ENCODE measurements around the gene AUNIP.
A peak's percentile ranks its signal among the peaks of the same experiment; 100 is the strongest.

Gene AUNIP

GRCh38 chr1:25811384-25812082 is 47.7 kb downstream of the AUNIP start:
- peaks cover 45 to 54% (median 48%) of the 10 kb centered on the region in 10 experiments for H3K4me1 ChIP-seq
- no peak for TF ChIP-seq Cebpa-rat (IDR thresholded peaks at IDR 0.05)
- no peak overlapping the region for H3K27ac ChIP-seq
- no peak overlapping the region for H3K4me3 ChIP-seq
- no peaks in the 10 kb centered on the region for H3K9me3 ChIP-seq (replicated peaks in 1 of 11)
- H3K4me2 ChIP-seq, result peak overlapping the region in 4 of 11 experiments; percentile 87 to 93 (median 88); a peak in 6 of 22 replicates
- H4K20me1 ChIP-seq, result peaks cover 4 to 65% (median 19%) of the 10 kb centered on the region in 11 experiments; a peak in 17 of 22 replicates
- H3K27me3 ChIP-seq, result no peaks in the 10 kb centered on the region
- H3K9ac ChIP-seq, result peak overlapping the region in 7 of 11 experiments; percentile 11 to 50 (median 28); a peak in 5 of 22 replicates
- peaks cover 10 to 70% (median 44%) of the 10 kb centered on the region in 11 experiments; a peak in 21 of 22 replicates for H3K36me3 ChIP-seq

- TF ChIP-seq Cebpa-rat (IDR thresholded peaks at IDR 0.05), result no peak
- H3K9ac ChIP-seq, result peak overlapping the region in 9 of 11 experiments; percentile 39 to 63 (median 51); a peak in 16 of 22 replicates
- H3K4me2 ChIP-seq, result peak overlapping the region; percentile 79 to 93 (median 87)
Measured at GRCh38 chr1:25810341-25811299, 48.6 kb downstream of the AUNIP start.

GRCh38 chr1:25809929-25810328 is 49.3 kb downstream of the AUNIP start:
- peak overlapping the region in 7 of 10 experiments; percentile 0 to 53 (median 21); a peak in 8 of 20 replicates for H3K4me3 ChIP-seq
- H4K20me1 ChIP-seq, result peaks cover 13 to 77% (median 31%) of the 10 kb centered on the region in 11 experiments; a peak in 17 of 22 replicates
- peak overlapping the region; percentile 10 to 76 (median 61); a peak in 21 of 22 replicates for H3K27ac ChIP-seq
- H3K36me3 ChIP-seq, result peaks cover 5 to 57% (median 32%) of the 10 kb centered on the region in 11 experiments; a peak in 20 of 22 replicates
- peaks cover 61 to 70% (median 64%) of the 10 kb centered on the region in 10 experiments for H3K4me1 ChIP-seq
- TF ChIP-seq Cebpa-rat (IDR thresholded peaks at IDR 0.05), result no peak
- no peaks in the 10 kb centered on the region for H3K27me3 ChIP-seq
- H3K9ac ChIP-seq, result peak overlapping the region in 9 of 11 experiments; percentile 39 to 63 (median 51); a peak in 18 of 22 replicates
- no peaks in the 10 kb centered on the region for H3K9me3 ChIP-seq (replicated peaks in 1 of 11)
- H3K4me2 ChIP-seq, result peak overlapping the region; percentile 79 to 93 (median 87)

More at GRCh38 chr1:25810341-25811299, 48.6 kb downstream of the AUNIP start:
- H3K9me3 ChIP-seq (replicated peaks in 1 of 11), result no peaks in the 10 kb centered on the region
- peak overlapping the region in 2 of 10 experiments; percentile 11 to 21; a peak in 2 of 20 replicates for H3K4me3 ChIP-seq
- peaks cover 7 to 70% (median 27%) of the 10 kb centered on the region in 11 experiments; a peak in 17 of 22 replicates for H4K20me1 ChIP-seq
- H3K27ac ChIP-seq, result peak overlapping the region in 9 of 11 experiments; percentile 51 to 76 (median 70); a peak in 18 of 22 replicates
- peaks cover 54 to 63% (median 57%) of the 10 kb centered on the region in 10 experiments for H3K4me1 ChIP-seq
- no peaks in the 10 kb centered on the region for H3K27me3 ChIP-seq
- H3K36me3 ChIP-seq, result peaks cover 7 to 60% (median 36%) of the 10 kb centered on the region in 11 experiments; a peak in 21 of 22 replicates

- H3K27ac ChIP-seq, result peak overlapping the region; percentile 10 to 76 (median 61); a peak in 21 of 22 replicates
- H3K4me2 ChIP-seq, result peak overlapping the region; percentile 79 to 93 (median 87)
- peaks cover 5 to 53% (median 27%) of the 10 kb centered on the region in 11 experiments; a peak in 20 of 22 replicates for H3K36me3 ChIP-seq
Measured at GRCh38 chr1:25809283-25809926, 49.9 kb downstream of the AUNIP start.

GRCh38 chr1:25808481-25809244 is 50.6 kb downstream of the AUNIP start:
- Histone ChIP-seq H3K9ac (peak overlapping the region in 9 of 11 experiments; percentile 39 to 62 (median 51); a peak in 16 of 22 replicates), H3K27ac (peak overlapping the region in 9 of 11 experiments; percentile 51 to 76 (median 70); a peak in 18 of 22 replicates), H3K4me1 (peaks cover 72 to 77% (median 74%) of the 10 kb centered on the region in 10 experiments), H3K27me3 (no peaks in the 10 kb centered on the region), H4K20me1 (peaks cover 14 to 80% (median 38%) of the 10 kb centered on the region in 11 experiments; a peak in 17 of 22 replicates), H3K4me2 (peak overlapping the region; percentile 79 to 93 (median 87)), H3K4me3 (peak overlapping the region in 4 of 10 experiments; percentile 16 to 53 (median 26); a peak in 6 of 20 replicates), H3K36me3 (peaks cover 5 to 45% (median 20%) of the 10 kb centered on the region in 11 experiments; a peak in 20 of 22 replicates), H3K9me3 (replicated peaks in 1 of 11) (no peaks in the 10 kb centered on the region)
- TF ChIP-seq Cebpa-rat (IDR thresholded peaks at IDR 0.05), result no peak

More at GRCh38 chr1:25809283-25809926, 49.9 kb downstream of the AUNIP start:
- Histone ChIP-seq H3K27me3 (no peaks in the 10 kb centered on the region), H4K20me1 (peaks cover 14 to 81% (median 33%) of the 10 kb centered on the region in 11 experiments; a peak in 17 of 22 replicates), H3K4me3 (peak overlapping the region in 7 of 10 experiments; percentile 11 to 53 (median 21); a peak in 11 of 20 replicates), H3K9ac (peak overlapping the region in 10 of 11 experiments; percentile 20 to 63 (median 50); a peak in 18 of 22 replicates), H3K4me1 (peaks cover 66 to 71% (median 69%) of the 10 kb centered on the region in 10 experiments), H3K9me3 (replicated peaks in 1 of 11) (no peaks in the 10 kb centered on the region)
- no peak for TF ChIP-seq Cebpa-rat (IDR thresholded peaks at IDR 0.05)

- Histone ChIP-seq H3K27ac (peak overlapping the region in 2 of 11 experiments; percentile 8 to 18; a peak in 1 of 22 replicates), H3K36me3 (peaks cover 5 to 37% (median 14%) of the 10 kb centered on the region in 11 experiments; a peak in 19 of 22 replicates), H3K4me1 (peaks cover 80 to 86% (median 83%) of the 10 kb centered on the region in 10 experiments), H3K9me3 (replicated peaks in 1 of 11) (no peaks in the 10 kb centered on the region), H3K4me3 (no peak overlapping the region), H3K4me2 (peak overlapping the region; percentile 79 to 93 (median 87); a peak in 21 of 22 replicates), H3K9ac (no peak overlapping the region; a peak in 1 of 22 replicates), H3K27me3 (no peaks in the 10 kb centered on the region), H4K20me1 (peaks cover 14 to 78% (median 40%) of the 10 kb centered on the region in 11 experiments; a peak in 17 of 22 replicates)
- TF ChIP-seq Cebpa-rat (IDR thresholded peaks at IDR 0.05), result no peak
Measured at GRCh38 chr1:25807480-25808390, 51.5 kb downstream of the AUNIP start.

All from BLaER1 treated with 17β-estradiol and CSF1 and Interleukin-3, amounts not matched to agents 10 nM and 100 nM (cell line).